ENCODE results near the gene MRPS5.

Gene MRPS5

GRCh38 chr2:95121407-95122196 lies at the start of gene MRPS5:
Gene MRPS5 (minus strand): TSS chr2:95121808. CDS start chr2:95121791, 17 bp downstream.
- Histone ChIP-seq H3K27me3 (ENCODE audit: control insufficient read depth, insufficient read depth, low read length) (no peaks in the 10 kb centered on the region), H3K4me3 (ENCODE audit: low read length) (peak within 1 kb of the TSS; percentile 89), H3K4me1 (ENCODE audit: control insufficient read depth, insufficient read depth, low read length) (peaks cover 10% of the 10 kb centered on the region), H3K36me3 (ENCODE audit: control insufficient read depth, insufficient read depth, low read length) (no peaks in the 10 kb centered on the region), H3K9ac (ENCODE audit: low read length) (peak within 1 kb of the TSS; percentile 88), H3K27ac (ENCODE audit: low read depth, low read length) (peak within 1 kb of the TSS; percentile 98)

- H3K27ac ChIP-seq (ENCODE audit: low read depth, low read length) = peak overlapping the region; percentile 97
- peaks cover 8% of the 10 kb centered on the region for H3K4me1 ChIP-seq (ENCODE audit: control insufficient read depth, insufficient read depth, low read length)
- H3K27me3 ChIP-seq (ENCODE audit: control insufficient read depth, insufficient read depth, low read length) = no peaks in the 10 kb centered on the region
- peak overlapping the region; percentile 43 for H3K9ac ChIP-seq (ENCODE audit: low read length)
- peak overlapping the region; percentile 86 for H3K4me3 ChIP-seq (ENCODE audit: low read length)
- no peaks in the 10 kb centered on the region for H3K36me3 ChIP-seq (ENCODE audit: control insufficient read depth, insufficient read depth, low read length)
These were observed 44.6 kb upstream of the MRPS5 start for GRCh38 chr2:95166065-95166763.

GRCh38 chr2:95165371-95166064 lies 43.9 kb upstream of the MRPS5 start, which contains the start of gene ZNF2:
Gene ZNF2 (plus strand): TSS chr2:95165809. CDS start chr2:95176227, 10,418 bp downstream.
- no peaks in the 10 kb centered on the region for H3K27me3 ChIP-seq (ENCODE audit: control insufficient read depth, insufficient read depth, low read length)
- H3K27ac ChIP-seq (ENCODE audit: low read depth, low read length) = peak within 1 kb of the TSS; percentile 97
- no peaks in the 10 kb centered on the region for H3K36me3 ChIP-seq (ENCODE audit: control insufficient read depth, insufficient read depth, low read length)
- peak within 1 kb of the TSS; percentile 86 for H3K4me3 ChIP-seq (ENCODE audit: low read length)
- peaks cover 8% of the 10 kb centered on the region for H3K4me1 ChIP-seq (ENCODE audit: control insufficient read depth, insufficient read depth, low read length)
- H3K9ac ChIP-seq (ENCODE audit: low read length) = peak within 1 kb of the TSS; percentile 96

DNA sequence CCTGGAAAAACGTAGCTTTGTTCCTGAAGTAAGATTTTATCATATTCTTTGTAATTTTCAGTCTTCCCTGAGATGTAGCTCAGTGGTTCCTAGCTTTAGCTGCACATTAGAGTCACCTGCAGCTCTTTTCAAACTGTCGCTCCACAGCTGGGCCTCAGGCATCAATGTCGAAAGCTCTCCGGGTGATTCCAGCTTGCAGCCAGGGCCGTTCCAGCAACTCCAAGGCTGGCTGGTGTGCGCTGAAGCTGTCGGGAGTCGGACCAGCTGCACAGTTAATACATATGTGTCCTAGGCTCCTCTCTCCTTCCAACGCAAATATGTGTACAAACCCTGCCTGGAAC lies 43.4 kb upstream of the MRPS5 start:
- Histone ChIP-seq H3K4me1 (ENCODE audit: control insufficient read depth, insufficient read depth, low read length) (peaks cover 10% of the 10 kb centered on the region), H3K9ac (ENCODE audit: low read length) (peak overlapping the region; percentile 96), H3K27ac (ENCODE audit: low read depth, low read length) (peak overlapping the region; percentile 97), H3K4me3 (ENCODE audit: low read length) (peak overlapping the region; percentile 86), H3K36me3 (ENCODE audit: control insufficient read depth, insufficient read depth, low read length) (no peaks in the 10 kb centered on the region), H3K27me3 (ENCODE audit: control insufficient read depth, insufficient read depth, low read length) (no peaks in the 10 kb centered on the region)

DNA sequence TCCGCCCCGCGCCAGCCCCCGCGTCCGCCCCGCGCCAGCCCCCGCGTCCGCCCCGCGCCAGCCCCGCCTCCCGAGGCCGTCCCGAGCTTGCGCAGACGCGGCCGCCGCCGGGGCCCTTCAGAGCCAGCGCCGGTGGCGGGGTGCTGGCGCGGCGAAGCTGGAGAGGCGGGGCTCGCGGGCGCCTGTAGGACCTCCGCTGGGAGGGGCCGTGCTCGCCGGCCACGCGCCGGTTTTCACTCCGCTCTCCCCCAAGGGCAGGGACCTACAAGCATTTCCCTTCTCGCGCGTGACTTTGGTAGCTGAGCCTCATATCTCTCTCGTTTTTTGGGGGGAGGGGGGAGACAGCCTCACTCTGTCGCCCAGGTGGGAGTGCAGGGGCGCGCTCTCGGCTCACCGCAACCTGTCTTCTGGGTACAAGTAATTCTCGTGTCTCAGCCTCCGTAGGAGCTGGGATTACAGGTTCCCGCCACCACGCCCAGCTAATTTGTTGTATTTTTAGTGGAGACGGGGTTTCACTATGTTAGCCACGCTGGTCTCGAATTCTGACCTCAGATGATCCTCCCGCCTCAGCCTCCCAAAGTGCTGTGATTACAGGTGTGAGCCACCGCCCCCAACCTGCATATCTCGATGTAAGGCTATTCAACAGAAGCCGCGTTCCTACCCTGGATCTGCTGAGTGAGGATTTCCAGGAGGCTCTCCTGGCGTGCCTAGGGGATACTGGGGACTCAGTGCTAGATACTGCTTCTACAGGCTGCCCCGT lies 38.3 kb upstream of the MRPS5 start, which contains the start of gene ZNF514:
TSS of gene ZNF514 (minus strand) at position 159 of the 760 bp plus-strand sequence. CDS start 6,595 bp downstream, outside the sequence.
- Histone ChIP-seq H3K4me3 (ENCODE audit: low read length) (peak within 1 kb of the TSS; percentile 90), H3K27me3 (ENCODE audit: control insufficient read depth, insufficient read depth, low read length) (no peaks in the 10 kb centered on the region), H3K27ac (ENCODE audit: low read depth, low read length) (peak within 1 kb of the TSS; percentile 88), H3K4me1 (ENCODE audit: control insufficient read depth, insufficient read depth, low read length) (peaks cover 4% of the 10 kb centered on the region), H3K36me3 (ENCODE audit: control insufficient read depth, insufficient read depth, low read length) (peaks cover 14% of the 10 kb centered on the region), H3K9ac (ENCODE audit: low read length) (peak within 1 kb of the TSS; percentile 40)

GRCh38 chr2:95158891-95159619 lies 37.4 kb upstream of the MRPS5 start:
- H3K4me1 ChIP-seq (ENCODE audit: control insufficient read depth, insufficient read depth, low read length) = peaks cover 2% of the 10 kb centered on the region
- peak overlapping the region; percentile 90 for H3K4me3 ChIP-seq (ENCODE audit: low read length)
- H3K36me3 ChIP-seq (ENCODE audit: control insufficient read depth, insufficient read depth, low read length) = peaks cover 15% of the 10 kb centered on the region
- peak overlapping the region; percentile 69 for H3K27ac ChIP-seq (ENCODE audit: low read depth, low read length)
- no peaks in the 10 kb centered on the region for H3K27me3 ChIP-seq (ENCODE audit: control insufficient read depth, insufficient read depth, low read length)
- H3K9ac ChIP-seq (ENCODE audit: low read length) = peak overlapping the region; percentile 40

- H3K4me3 ChIP-seq (ENCODE audit: low read length) = peak overlapping the region; percentile 90
- peaks cover 15% of the 10 kb centered on the region for H3K36me3 ChIP-seq (ENCODE audit: control insufficient read depth, insufficient read depth, low read length)
- no peaks in the 10 kb centered on the region for H3K27me3 ChIP-seq (ENCODE audit: control insufficient read depth, insufficient read depth, low read length)
- no peak overlapping the region for H3K27ac ChIP-seq (ENCODE audit: low read depth, low read length)
- H3K9ac ChIP-seq (ENCODE audit: low read length) = no peak overlapping the region
- peaks cover 2% of the 10 kb centered on the region for H3K4me1 ChIP-seq (ENCODE audit: control insufficient read depth, insufficient read depth, low read length)
These were observed 36.8 kb upstream of the MRPS5 start for GRCh38 chr2:95158441-95158840.

- Histone ChIP-seq H3K4me3 (ENCODE audit: low read length) (no peak overlapping the region), H3K27me3 (ENCODE audit: control insufficient read depth, insufficient read depth, low read length) (no peaks in the 10 kb centered on the region), H3K9ac (ENCODE audit: low read length) (no peak overlapping the region), H3K36me3 (ENCODE audit: control insufficient read depth, insufficient read depth, low read length) (peaks cover 33% of the 10 kb centered on the region), H3K4me1 (ENCODE audit: control insufficient read depth, insufficient read depth, low read length) (no peaks in the 10 kb centered on the region), H3K27ac (ENCODE audit: low read depth, low read length) (no peak overlapping the region)
These were observed 27.9 kb upstream of the MRPS5 start for GRCh38 chr2:95149397-95149984.

GRCh38 chr2:95143838-95144237 lies 22.2 kb upstream of the MRPS5 start:
- no peak overlapping the region for H3K27ac ChIP-seq (ENCODE audit: low read depth, low read length)
- no peaks in the 10 kb centered on the region for H3K4me1 ChIP-seq (ENCODE audit: control insufficient read depth, insufficient read depth, low read length)
- H3K9ac ChIP-seq (ENCODE audit: low read length) = no peak overlapping the region
- no peaks in the 10 kb centered on the region for H3K27me3 ChIP-seq (ENCODE audit: control insufficient read depth, insufficient read depth, low read length)
- peaks cover 4% of the 10 kb centered on the region for H3K36me3 ChIP-seq (ENCODE audit: control insufficient read depth, insufficient read depth, low read length)
- H3K4me3 ChIP-seq (ENCODE audit: low read length) = no peak overlapping the region

GRCh38 chr2:95138702-95139101 lies 17.1 kb upstream of the MRPS5 start:
- Histone ChIP-seq H3K4me1 (ENCODE audit: control insufficient read depth, insufficient read depth, low read length) (no peaks in the 10 kb centered on the region), H3K27ac (ENCODE audit: low read depth, low read length) (no peak overlapping the region), H3K27me3 (ENCODE audit: control insufficient read depth, insufficient read depth, low read length) (no peaks in the 10 kb centered on the region), H3K36me3 (ENCODE audit: control insufficient read depth, insufficient read depth, low read length) (no peaks in the 10 kb centered on the region), H3K9ac (ENCODE audit: low read length) (no peak overlapping the region), H3K4me3 (ENCODE audit: low read length) (no peak overlapping the region)

- Histone ChIP-seq H3K4me3 (ENCODE audit: low read length) (peak overlapping the region; percentile 89), H3K27me3 (ENCODE audit: control insufficient read depth, insufficient read depth, low read length) (no peaks in the 10 kb centered on the region), H3K4me1 (ENCODE audit: control insufficient read depth, insufficient read depth, low read length) (peaks cover 10% of the 10 kb centered on the region), H3K9ac (ENCODE audit: low read length) (no peak overlapping the region), H3K36me3 (ENCODE audit: control insufficient read depth, insufficient read depth, low read length) (no peaks in the 10 kb centered on the region), H3K27ac (ENCODE audit: low read depth, low read length) (peak overlapping the region; percentile 98)
These were observed 566 bp upstream of the MRPS5 start for GRCh38 chr2:95122197-95122551.
